Glomerular visceral epithelial cell (primary cell): Measurements from ENCODE around the gene NDUFAF8.

Experiments
- DNase-seq: peaks from one replicate; pipeline ENCODE4 v3.0.0-alpha.2; 2016; ENCODE audit errors: extremely low spot score

NDUFAF8 gene

DNA sequence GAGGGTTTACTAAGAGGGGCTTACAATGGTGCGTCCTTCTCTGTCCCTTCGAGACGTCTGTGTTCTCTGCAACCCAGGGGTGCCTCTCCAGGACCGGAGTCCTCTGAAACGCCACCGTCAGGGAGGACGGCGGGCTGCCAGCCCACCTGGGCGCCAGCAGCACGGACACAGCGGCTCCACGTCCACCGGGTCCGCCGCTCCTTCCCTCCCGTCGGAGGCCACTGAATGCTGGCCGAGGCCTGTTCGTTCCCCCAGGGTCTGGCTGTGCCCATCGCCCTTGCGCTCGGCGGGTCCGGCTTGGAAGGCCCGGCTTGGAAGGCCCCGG is 666 bp upstream of the NDUFAF8 start:
- no peak for DNase-seq

DNA sequence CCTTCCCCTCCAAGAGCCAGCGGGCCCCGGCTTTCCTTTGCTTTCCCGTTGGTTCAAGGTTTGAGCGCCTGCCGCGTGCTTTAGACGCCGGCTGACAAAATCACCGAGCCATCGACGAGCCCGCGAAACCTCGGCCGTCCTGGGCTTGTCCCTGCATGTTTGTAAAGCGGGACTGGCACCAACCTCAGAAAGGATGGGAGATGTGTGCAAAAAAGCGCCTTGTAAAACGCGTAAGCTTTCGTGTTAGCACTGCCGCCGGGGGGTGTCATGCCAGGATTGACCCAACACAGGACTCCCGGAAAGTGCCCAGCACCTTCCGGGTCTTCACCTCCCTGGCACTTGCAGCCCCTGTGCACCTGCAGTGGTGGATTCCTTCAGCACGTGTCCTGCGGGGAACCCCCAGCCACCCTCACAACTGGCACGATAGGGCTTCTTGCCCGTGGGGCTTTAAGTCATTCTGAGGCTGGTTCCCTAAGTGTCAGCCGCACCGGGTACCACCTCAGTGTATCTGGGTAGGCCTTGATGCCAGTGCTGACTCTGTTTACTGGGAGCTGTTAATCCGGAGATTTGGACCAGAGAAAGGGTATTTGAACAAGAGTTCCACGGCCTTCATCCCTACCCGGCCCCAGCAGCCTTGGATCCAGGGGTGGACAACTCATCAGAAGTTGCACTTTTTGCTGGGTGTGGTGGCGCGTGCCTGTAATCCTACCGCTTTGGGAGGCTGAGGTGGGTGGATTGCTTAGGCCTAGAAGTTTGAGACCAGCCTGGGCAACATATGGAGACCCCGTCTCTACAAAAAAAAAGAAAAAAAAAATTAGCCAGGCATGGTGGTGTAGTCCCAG is 817 bp downstream of the NDUFAF8 start:
- DNase-seq = peak; percentile 36

DNA sequence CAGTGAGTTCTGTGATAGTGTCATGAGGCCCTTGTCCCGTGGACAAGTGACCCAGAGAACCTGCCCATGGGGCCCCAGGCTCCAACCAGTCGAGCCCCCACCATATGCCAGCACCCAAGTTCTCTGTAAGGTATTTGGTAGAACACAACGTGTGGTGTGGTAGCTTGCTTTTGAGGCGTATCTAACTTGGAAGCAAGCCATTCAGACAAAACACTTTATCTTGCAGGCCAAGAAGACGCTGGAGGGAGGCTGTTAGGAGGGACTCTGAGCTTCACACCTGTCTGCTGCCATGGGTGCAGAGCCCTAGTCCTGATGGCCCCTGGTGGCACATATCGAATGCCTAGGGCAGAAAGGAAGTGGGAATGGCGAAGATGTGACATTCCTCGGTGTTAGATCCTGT is 1.6 kb downstream of the NDUFAF8 start:
- no peak for DNase-seq

DNA sequence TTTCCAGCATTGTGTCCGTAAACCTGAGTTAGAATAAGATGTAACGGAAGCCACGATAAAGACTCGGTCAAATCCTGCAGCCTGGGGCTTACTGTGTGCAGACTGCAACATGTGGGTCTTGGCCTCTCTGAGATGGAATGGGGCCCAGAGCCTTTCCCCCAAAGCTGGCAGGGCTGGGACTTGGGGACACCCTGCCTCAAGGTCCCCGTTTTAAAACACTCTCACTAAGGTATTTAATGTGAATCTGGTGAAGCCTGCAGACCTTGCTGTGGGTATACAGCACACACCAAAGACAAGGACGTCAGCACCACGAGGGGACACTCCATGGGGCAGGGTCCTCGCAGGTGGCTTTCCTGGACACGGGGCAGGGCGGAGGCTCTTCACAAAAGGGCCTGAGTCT is 2.1 kb downstream of the NDUFAF8 start:
- DNase-seq = no peak

DNA sequence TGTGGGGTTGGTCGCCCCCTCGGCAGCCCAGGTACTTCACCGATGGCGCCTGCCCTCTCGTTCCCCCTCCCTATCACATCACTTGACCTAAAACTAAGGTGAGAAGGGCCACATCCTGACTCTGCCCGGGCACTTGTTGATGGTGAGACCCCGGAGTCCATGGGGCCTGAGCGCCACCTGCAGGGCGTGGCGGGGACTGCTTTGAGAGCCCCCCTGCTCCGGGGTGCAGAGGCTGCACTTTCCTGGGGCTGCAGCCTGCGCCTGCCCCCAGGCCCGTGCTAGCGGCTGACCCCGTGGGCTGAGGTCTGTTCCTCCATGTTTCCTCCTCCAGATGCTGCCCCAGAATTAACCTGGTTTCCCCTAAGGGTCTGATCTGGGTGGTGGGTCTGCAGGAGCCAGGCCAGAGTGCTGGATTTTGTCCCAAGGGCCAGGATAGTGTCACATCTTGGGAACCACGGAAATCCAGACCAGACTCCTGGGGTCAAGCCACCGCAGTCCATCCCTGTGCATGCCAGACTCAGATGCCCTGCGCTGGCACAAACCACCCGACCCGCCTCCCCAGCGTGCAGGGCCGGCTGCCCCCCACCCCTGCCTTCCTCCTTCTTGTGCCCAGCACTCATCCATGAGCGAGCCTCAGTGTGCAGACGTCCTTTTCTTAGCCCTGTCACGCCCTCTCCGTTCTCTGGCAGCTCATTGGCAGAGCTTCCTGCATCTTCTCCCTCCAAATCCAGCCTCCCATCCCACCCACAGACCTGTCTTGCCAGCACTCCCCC is 2.7 kb downstream of the NDUFAF8 start:
- DNase-seq = peak; percentile 41

DNA sequence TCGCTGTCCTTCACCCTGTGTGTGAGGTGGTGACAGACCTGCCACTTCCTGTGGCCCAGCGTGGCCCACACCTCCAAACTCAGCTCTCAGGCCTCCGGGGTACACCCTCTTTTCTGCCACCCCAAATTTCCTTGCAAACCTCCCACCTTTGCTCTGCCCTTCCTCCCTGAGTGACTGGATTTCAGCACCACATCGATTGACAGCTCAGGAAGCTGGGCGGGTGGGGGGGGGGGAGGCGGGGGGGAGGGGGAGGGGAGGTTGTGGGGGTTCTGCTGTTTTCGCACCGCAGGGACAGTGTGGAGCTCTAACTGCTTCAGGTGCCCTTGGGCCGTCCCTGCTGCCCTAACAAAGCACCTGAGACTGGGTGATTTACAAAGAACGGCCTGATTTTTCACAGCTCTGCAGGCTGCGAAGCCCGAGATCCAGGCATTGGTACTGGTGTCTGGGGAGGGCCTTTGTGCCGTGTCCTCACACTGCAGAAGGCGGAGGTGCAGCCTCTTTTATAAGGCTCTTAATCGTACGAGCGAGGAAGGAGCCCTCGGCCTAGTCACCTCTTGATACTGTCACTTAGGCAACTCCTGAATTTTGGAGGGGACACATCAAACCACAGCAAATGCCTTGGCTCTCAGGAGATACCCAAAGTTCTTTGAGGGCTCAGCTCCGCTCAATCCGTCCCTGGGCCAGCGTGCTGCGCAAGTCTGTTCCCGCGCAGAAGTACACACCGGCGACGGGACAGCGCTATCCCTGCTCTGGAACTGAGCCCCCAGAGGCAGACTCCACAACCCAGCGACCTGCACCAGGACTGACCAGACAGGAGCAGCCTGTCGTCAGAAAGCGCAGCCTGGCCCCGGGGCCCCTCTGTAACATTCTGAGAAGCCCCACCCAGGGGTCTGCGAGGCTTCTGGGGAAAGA is 3.6 kb downstream of the NDUFAF8 start:
- no peak for DNase-seq

DNA sequence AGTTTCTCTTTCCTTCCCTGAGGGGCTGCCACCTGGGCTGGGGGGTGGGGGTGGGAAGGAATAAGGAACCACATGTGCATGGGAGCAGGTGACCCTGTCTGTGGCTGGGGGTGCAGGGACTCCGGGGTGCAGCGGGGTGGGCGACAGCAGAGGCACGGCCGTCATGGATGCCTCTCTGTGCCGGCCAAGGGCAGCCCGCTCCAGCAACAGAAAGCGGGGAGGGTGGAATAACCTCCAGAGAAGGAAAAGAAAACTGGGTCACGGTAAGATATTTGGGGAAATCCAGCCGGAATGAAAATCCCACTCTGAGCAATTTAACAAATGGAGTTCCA is 4.2 kb downstream of the NDUFAF8 start:
- no peak for DNase-seq

DNA sequence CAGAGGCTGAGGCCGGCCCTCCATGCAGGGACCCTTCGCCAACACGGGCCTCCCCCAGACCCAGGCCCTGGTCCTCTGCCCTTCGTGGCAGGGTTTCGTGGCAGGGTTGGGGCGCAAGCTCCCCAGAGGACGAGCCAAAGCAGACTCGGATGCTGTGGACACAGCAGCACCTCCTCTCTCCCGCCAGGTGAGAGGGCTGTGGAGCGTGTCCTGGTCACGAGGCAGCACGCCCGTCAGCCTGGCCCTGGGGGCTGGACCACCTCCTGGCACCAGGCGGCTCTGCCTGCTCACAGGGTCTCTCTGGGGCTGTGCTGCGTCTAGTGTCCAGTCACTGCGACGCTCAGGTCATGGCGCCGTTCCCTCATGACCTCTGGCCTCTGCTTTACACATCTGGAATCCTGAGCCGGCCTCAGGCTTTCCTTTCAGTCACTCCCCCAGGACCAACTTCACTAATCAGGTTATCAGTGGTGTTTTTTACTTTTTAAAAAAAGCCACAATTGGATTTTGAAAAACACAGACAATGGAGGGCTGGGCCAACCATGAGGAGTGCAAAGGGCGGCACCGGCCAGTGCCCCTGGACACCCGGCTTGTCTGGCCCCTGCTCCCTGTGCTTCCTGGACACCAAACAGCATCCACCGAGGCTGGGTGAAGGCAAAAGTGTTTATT is 5.4 kb downstream of the NDUFAF8 start:
- DNase-seq = no peak

DNA sequence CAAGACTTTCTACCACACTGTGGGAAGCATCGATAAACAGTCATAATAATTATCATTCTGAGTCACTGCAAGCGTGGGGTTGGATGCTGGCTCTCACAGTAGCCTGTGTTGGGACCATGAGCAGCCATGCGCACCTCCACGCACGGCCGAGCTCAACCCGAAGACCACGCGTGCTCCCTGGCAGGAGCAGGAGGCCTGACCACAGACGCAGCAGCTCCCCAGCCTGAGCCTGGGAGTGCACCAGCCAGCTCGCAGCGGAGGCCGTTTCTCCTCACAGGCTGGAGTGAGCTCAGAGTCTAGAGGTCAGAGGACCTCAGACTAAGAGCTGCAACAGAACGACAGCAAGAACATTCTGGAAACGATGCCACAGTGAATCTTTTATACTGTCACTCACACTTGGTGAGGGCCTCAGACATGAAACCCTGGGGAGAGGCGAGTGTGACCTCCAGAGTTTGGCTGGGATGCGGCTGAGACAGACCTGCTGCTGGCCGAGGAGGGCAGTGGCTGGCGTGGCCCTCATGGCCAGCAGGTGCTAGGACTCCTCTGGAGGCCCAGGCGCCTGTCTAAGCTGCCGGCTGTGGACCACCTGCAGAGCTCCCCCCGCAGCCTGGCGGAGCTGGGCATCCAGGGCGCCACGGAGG is 6.0 kb downstream of the NDUFAF8 start:
- DNase-seq = peak; percentile 92

DNA sequence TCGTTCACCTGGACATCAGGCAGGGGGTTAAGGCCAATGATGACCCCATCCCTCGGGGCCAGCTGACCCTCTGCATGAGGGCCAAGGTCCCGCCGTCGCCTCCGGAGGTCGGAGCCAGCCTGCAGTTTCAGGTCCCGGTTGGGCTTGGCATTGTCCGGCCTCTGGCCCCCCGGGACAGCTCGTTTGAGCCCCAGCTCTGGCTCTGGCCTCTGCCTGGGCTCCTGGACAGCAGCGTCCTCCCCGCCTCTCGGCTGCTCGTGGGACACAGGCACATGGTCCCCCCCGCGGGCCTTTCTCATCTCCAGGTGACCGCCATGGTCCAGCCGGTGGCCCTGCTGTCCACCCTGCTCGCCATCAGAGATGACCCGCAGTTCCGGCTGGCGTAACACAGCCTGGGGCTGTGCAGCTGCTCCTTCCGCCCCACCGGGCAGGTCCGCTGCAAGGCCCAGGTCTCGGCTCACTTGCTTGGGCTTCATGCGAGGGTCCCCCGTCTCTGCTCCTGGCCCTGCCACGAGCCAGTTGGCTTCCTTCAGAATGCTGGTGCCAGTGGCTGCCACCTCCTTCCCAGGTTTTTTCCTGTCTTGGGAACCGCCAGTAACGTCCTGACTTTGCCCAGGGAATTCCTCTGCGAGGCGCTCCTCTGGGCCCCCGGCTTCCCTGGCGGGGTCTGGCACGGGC is 6.7 kb downstream of the NDUFAF8 start:
- DNase-seq = no peak

DNA sequence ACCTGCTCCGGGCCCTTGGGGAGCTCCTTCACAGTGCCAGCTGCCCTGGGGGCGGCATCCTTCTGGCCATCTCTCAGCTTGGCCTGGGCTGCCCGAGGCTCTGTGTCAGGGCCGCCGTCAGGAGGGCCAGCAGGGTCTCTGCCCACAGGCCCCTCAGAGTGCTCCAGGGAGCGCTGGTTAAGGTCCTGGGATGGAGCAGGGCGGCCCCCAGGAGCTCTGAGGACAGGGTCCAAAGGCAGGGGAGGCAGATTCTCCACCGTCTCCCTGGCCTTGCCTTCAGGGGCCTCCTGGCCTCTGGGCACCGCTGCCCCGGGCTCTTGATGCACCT is 7.2 kb downstream of the NDUFAF8 start:
- no peak for DNase-seq

DNA sequence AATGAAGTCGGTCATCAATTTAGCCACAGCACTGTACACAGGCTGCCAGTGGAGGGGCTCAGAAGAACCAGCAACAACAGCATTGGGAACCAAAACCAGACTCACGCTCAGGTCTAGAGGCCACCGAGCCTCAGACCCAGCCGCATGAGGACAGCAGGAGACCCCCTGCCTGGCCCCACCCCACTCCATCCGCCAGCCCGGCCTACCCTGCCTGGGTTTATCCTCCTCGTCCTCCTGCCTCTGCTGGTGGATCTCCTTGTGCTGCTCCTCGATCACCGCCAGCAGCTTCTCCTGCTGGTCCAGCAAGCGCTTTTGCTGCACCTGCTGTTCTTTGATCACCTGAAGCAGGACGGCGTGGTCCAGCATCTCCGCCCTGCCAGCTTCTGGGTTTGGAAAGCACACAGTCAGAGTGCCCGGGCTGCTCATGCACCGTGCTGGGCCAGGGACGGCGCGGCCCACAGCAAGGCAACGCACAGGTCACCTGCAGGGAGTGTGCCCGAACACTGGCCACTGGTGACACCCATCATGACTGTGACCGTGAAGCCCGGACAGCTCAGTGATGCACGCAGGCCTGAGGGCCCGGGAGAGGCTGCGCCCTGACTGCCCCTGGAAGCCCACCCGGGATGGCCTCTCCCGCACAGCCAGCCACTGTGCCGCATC is 7.7 kb downstream of the NDUFAF8 start:
- DNase-seq = no peak

DNA sequence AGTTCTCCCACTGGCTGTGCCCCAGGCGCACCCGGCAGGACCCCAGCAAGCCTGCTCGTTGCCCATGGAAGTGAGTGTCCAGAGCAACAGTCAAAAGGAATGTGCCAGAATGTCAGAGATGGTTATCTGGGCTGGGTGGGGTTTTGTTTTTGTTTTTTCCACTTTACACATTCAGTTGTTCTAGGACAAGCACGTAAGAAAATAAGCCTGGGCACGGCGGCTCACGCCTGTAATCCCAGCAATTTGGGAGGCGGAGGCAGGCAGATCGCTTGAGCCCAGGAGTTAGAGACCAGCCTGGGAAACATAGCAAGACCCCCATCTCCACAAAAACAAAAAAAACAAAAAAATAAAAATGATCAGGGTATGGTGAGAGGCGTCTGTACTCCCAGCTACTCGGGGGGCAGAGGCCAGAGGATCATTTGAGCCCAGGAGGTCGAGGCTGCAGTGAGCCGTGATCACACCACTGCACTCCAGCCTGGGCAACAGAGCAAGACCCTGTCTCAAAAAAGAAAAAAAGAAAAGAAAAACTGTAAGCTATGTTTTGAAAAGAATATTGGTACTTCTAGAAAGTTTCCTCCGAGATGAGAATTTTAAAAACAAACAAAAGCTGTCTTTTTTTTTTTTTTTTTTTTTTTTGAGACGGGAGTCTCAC is 8.3 kb downstream of the NDUFAF8 start:
- no peak for DNase-seq

DNA sequence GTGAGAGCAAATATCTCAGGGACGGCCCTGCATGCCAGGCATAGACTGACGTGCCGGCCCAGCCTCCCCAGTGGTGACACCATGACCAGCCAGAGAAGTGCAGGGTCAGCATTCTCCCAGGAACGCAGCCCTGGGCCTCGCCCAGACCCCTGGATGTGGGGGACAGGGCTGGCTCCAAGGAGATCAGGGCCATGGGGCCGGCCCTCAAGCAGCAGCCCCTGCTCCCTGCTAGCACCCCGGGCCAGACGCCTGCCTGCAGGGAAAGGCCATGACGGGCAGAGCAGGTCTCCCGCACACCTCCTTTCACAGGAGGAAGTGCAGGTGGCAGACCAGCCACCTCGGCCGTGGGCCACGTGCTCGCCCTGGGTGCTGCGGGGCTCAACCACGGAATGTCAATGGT is 9.5 kb downstream of the NDUFAF8 start:
- DNase-seq = no peak

DNA sequence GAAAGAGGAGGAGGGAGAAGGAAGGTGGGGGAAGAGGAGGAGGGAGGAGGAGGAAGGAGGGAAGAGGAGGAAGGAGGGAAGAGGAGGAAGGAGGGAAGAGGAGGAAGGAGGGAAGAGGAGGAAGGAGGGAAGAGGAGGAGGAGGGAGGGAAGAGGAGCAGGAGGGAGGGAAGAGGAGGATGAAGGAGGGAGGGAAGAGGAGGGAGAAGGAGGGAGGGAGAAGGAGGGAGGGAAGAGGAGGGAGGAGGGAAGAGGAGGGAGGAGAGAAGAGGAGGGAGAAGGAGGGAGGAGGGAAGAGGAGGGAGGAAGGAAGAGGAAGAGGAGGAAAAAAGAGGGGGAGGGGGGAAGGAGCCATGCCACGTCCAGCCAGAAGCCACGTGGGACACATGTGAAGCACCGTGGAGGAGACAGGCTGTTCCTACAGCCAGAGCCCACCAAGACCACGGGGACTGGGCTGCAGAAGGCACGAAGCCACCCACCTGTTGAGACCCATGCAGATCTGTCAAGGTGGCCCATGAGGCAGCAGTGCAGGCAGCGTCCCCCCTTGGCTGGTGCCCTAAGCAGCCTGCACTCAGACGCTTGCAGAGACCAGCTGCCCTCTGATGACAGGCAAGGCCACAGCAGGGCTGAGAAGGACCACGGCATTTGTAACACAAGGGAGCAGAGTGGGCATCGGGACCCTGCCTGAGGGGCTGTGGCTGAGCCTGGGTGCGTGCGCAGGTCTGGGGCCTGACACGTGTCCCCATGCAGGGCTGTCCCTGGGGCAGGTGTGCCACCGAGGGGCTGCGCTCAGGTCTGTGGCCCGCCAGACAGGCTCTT is 10.3 kb downstream of the NDUFAF8 start:
- peak; percentile 40 for DNase-seq

DNA sequence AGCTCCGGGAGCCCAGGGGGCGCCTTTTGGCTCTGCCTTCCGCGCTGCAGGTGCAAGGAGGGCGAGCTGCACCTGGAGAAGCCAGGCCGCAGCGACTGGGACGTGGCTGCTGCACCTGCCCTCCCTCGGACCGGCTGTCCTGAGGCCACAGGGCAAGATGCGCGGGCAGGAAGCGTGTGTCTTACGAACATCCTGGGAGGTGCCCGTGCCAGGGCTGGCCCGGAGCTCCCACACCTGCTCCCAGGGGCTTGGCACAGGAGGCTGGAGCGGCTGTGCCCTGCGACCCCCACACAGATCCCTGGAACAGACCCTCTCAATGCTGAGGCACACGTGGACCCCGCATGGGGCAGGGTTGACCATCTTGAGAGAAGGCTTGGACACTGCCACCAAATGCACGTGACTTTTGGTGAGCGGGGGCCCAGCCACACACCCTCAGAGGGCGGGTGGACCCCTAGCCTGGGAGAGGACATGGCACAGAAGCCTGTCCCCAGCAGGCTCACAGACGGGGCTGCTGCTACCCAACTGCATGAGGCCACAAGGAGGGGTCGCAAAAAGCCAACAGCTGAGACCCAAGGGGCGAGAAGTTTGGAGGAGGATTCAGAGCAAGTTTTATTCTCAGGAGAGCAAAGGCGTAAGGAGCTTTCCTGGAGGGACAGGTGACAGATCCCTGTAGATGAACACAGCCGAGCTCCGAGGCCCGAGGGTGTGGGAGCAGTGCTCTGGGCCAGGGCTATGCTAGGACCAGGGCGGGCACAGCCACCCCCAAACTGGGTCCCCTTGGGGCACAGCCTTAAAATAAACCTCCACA is 11.4 kb downstream of the NDUFAF8 start:
- no peak for DNase-seq

DNA sequence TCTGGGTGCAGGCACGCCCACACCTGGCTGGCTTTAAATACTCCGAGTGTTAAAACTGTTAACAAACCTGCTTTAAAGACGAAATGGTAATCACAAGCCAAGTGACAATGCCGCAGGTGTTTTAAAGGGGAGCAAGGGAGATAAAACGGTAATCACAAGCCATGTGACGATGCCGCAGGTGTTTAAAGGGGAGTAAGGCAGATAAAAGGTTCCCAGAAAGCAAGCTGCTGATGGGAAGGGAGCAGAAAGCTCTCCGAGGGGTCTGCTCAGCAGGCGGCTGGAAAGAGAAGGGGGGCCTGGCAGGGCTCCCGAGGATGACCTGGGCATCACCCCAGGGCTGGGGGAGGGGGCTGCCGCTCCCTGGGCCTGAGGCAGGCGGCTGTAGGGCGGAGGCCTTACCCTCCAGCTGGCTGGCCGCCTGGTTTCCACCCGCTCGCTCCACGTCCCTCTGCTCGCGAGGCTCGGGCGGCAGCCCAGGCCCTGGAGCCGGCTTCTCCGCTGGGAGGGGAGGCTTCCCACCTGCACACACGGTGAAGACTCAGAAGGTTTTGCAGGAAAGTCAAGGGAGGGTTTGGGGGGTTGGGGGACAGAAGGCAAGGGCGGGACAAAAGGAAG is 12.1 kb downstream of the NDUFAF8 start:
- no peak for DNase-seq
